HEK293T (cell line): ENCODE results near the gene NUTF2.

ENCODE experiments used
- BHLHE40 ChIP-seq: fragments of 450-650 bp; IDR thresholded peaks from 2 replicates; pipeline ENCODE4 v1.6.1; 2016; ENCODE audit warnings: mild to moderate bottlenecking, moderate library complexity, borderline replicate concordance
- ELF4 ChIP-seq: fragments of 450-650 bp; IDR thresholded peaks from 2 replicates; pipeline ENCODE4 v1.6.1; 2017; ENCODE audit warnings: antibody characterized with exemption
- FOXA1 ChIP-seq: fragments of 450-650 bp; IDR thresholded peaks from 2 replicates; pipeline ENCODE4 v1.6.1; 2016; ENCODE audit warnings: mild to moderate bottlenecking
- FOXK2 ChIP-seq: fragments of 450-650 bp; IDR thresholded peaks from 2 replicates; pipeline ENCODE4 v1.6.1; 2016; ENCODE audit warnings: mild to moderate bottlenecking
- HDGF ChIP-seq: fragments of 450-650 bp; IDR thresholded peaks from 2 replicates; pipeline ENCODE4 v1.6.1; 2017; ENCODE audit warnings: antibody characterized with exemption, borderline replicate concordance
- LEF1 ChIP-seq: fragments of 450-650 bp; IDR thresholded peaks from 2 replicates; pipeline ENCODE4 v1.6.1; 2017; ENCODE audit warnings: mild to moderate bottlenecking, borderline replicate concordance
- SP1 ChIP-seq: fragments of 450-650 bp; IDR thresholded peaks from 2 replicates; pipeline ENCODE4 v1.6.1; 2017
- SUZ12 ChIP-seq: fragments of 450-650 bp; IDR thresholded peaks from 2 replicates; pipeline ENCODE4 v1.6.1; 2016; ENCODE audit warnings: mild to moderate bottlenecking
- TARDBP ChIP-seq: fragments of 450-650 bp; IDR thresholded peaks from 2 replicates; pipeline ENCODE4 v1.6.1; 2016

GRCh38 chr16:67847064-67847861, 530 bp downstream of the NUTF2 start, which contains the start of gene CENPT:
- no peak for TF ChIP-seq LEF1
- no peak for TF ChIP-seq HDGF
- TF ChIP-seq BHLHE40: no peak
- TF ChIP-seq SP1: no peak
- no peak for TF ChIP-seq FOXA1
- TF ChIP-seq TARDBP: no peak
- TF ChIP-seq FOXK2: no peak
- no peak for TF ChIP-seq SUZ12
- TF ChIP-seq ELF4: no peak
